Ishikawa (cell line): Measurements from ENCODE around the gene SLC24A3.

Experiments used
- CEBPB ChIP-seq: IDR thresholded peaks from 2 replicates; pipeline ENCODE4 v1.6.1; 2012
- CREB1 ChIP-seq: IDR thresholded peaks from 2 replicates; pipeline ENCODE4 v1.6.1; 2012; ENCODE audit warnings: low read depth
- EGR1 ChIP-seq: IDR thresholded peaks from 2 replicates; pipeline ENCODE4 v1.6.1; 2012
- EP300 ChIP-seq: IDR thresholded peaks from 2 replicates; pipeline ENCODE4 v1.6.1; 2012; ENCODE audit warnings: borderline replicate concordance
- FOXM1 ChIP-seq: IDR thresholded peaks from 2 replicates; pipeline ENCODE4 v1.6.1; 2012; ENCODE audit warnings: low read depth, borderline replicate concordance
- NFIC ChIP-seq: IDR thresholded peaks from 2 replicates; pipeline ENCODE4 v1.6.1; 2012
- RAD21 ChIP-seq: IDR thresholded peaks from 2 replicates; pipeline ENCODE4 v1.6.1; 2012; ENCODE audit warnings: low read depth
- TAF1 ChIP-seq: IDR thresholded peaks from 2 replicates; pipeline ENCODE4 v1.6.1; 2012; ENCODE audit warnings: low read depth, mild to moderate bottlenecking
- TCF12 ChIP-seq: IDR thresholded peaks from 2 replicates; pipeline ENCODE4 v1.6.1; 2012; ENCODE audit warnings: low read depth
- TEAD4 ChIP-seq: IDR thresholded peaks from 2 replicates; pipeline ENCODE4 v1.6.1; 2012
- YY1 ChIP-seq: IDR thresholded peaks from 2 replicates; pipeline ENCODE4 v1.6.1; 2012; ENCODE audit warnings: low read depth
- ZBTB7A ChIP-seq: IDR thresholded peaks from 2 replicates; pipeline ENCODE4 v1.6.1; 2012; ENCODE audit warnings: low read depth
- TF ChIP-seq, protein P1 (sequence below): IDR thresholded peaks from 2 replicates; pipeline ENCODE4 v1.6.1; 2012
- TF ChIP-seq, protein P2 (sequence below): IDR thresholded peaks from 2 replicates; pipeline ENCODE4 v1.6.1; 2012
- TF ChIP-seq, protein P3 (sequence below): IDR thresholded peaks from 2 replicates; pipeline ENCODE4 v1.6.1; 2012; ENCODE audit warnings: low read depth, mild to moderate bottlenecking

SLC24A3 gene

DNA sequence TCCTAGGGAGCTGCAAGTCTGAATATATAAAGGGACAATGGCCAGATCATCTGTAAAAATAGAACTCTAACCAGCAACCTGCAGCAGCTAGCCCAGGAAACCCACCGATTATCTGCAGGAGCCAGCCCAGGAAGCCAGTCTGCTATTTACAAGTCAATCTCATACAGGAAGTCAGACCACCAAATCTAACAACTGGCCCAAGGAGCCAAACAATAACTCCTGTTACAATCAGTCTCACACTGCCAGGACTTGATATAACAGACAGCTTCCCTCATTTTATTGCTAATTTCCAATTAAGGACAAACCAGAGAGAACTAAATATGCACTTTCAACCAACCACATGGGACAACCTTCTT lies 531.2 kb downstream of the SLC24A3 start:
- TF ChIP-seq TEAD4 (no peak), TAF1 (no peak), EGR1 (no peak), YY1 (no peak)
- TF ChIP-seq, protein P1, sequence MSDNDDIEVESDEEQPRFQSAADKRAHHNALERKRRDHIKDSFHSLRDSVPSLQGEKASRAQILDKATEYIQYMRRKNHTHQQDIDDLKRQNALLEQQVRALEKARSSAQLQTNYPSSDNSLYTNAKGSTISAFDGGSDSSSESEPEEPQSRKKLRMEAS, result no peak

DNA sequence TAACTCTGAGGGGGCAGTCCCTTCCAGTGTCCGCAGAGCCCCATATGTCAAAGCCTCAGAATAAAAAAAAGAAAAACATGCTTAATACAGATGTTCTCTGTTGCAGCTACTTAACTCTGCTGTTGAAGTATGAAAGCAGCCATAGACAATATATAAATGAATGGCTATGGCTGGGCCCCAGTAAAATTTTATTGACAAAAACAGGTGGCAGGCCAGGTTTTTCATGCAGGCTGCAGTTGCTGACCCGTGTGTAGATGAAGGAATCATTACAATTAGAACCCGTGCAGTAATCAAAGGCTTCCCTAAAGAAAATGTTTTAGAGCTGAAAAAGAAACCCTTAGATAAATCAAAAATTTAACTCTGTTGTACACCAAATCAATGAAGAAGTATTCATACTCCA lies 532.7 kb downstream of the SLC24A3 start:
- TF ChIP-seq EP300 (no peak), CEBPB (no peak), YY1 (no peak), TAF1 (no peak), NFIC (no peak), CREB1 (no peak), RAD21 (no peak), ZBTB7A (no peak), EGR1 (no peak), FOXM1 (no peak), TCF12 (no peak), TEAD4 (no peak)
- TF ChIP-seq, protein P1, result no peak
- TF ChIP-seq, protein P2, sequence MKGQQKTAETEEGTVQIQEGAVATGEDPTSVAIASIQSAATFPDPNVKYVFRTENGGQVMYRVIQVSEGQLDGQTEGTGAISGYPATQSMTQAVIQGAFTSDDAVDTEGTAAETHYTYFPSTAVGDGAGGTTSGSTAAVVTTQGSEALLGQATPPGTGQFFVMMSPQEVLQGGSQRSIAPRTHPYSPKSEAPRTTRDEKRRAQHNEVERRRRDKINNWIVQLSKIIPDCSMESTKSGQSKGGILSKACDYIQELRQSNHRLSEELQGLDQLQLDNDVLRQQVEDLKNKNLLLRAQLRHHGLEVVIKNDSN, result no peak
- TF ChIP-seq, protein P3, sequence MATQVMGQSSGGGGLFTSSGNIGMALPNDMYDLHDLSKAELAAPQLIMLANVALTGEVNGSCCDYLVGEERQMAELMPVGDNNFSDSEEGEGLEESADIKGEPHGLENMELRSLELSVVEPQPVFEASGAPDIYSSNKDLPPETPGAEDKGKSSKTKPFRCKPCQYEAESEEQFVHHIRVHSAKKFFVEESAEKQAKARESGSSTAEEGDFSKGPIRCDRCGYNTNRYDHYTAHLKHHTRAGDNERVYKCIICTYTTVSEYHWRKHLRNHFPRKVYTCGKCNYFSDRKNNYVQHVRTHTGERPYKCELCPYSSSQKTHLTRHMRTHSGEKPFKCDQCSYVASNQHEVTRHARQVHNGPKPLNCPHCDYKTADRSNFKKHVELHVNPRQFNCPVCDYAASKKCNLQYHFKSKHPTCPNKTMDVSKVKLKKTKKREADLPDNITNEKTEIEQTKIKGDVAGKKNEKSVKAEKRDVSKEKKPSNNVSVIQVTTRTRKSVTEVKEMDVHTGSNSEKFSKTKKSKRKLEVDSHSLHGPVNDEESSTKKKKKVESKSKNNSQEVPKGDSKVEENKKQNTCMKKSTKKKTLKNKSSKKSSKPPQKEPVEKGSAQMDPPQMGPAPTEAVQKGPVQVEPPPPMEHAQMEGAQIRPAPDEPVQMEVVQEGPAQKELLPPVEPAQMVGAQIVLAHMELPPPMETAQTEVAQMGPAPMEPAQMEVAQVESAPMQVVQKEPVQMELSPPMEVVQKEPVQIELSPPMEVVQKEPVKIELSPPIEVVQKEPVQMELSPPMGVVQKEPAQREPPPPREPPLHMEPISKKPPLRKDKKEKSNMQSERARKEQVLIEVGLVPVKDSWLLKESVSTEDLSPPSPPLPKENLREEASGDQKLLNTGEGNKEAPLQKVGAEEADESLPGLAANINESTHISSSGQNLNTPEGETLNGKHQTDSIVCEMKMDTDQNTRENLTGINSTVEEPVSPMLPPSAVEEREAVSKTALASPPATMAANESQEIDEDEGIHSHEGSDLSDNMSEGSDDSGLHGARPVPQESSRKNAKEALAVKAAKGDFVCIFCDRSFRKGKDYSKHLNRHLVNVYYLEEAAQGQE, result no peak

DNA sequence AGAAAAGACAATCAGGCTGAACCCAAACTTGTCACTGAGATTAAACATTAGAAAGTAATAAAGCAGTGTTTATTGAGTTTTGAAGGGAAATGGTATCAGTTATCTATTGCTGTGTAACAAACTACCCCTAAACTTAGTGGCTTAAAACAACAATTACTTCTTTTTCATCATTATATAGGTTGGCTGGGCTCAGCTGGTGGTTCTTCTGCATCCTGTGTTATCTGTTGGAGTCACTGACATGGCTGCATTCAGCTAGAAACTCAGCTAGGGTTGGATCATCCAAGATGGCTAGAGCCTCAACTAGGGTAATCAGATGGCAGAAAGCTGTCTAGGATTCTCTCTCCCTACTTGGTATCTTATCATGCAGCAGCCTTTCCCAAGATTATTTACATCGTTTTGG lies 533.1 kb downstream of the SLC24A3 start:
- TF ChIP-seq CEBPB, result no peak
- TF ChIP-seq, protein P3, result no peak
- no peak for TF ChIP-seq TEAD4
- no peak for TF ChIP-seq EP300
- TF ChIP-seq EGR1, result no peak
- TF ChIP-seq, protein P1, result no peak
- no peak for TF ChIP-seq NFIC
- TF ChIP-seq, protein P2, result no peak
- no peak for TF ChIP-seq CREB1
- no peak for TF ChIP-seq TCF12
- TF ChIP-seq YY1, result no peak
- TF ChIP-seq RAD21, result no peak
- no peak for TF ChIP-seq ZBTB7A
- no peak for TF ChIP-seq TAF1
- no peak for TF ChIP-seq FOXM1

DNA sequence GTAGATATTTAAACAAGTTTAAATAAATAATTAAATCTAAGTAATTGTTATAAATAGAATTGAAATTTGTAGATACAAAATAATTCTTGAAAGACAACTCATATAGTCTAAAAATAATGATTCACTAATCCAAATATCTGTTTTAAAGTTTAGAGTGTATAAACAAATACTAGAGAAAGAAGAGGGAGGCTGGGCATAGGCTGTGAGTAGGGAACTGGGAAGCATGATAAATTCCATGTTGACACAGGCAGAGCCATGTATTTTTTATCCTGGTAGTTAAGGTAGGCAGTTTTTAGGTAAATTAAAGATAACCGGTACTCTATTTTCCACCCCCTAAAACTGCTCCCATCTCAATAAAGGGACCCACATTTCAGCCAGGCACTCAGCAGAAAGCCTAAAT lies 534.0 kb downstream of the SLC24A3 start:
- TF ChIP-seq EP300, result no peak
- TF ChIP-seq TCF12, result no peak
- no peak for TF ChIP-seq NFIC
- no peak for TF ChIP-seq ZBTB7A
- TF ChIP-seq EGR1, result no peak
- no peak for TF ChIP-seq YY1
- no peak for TF ChIP-seq CEBPB
- TF ChIP-seq, protein P2, result no peak
- TF ChIP-seq FOXM1, result no peak
- TF ChIP-seq, protein P1, result no peak
- TF ChIP-seq, protein P3, result no peak
- no peak for TF ChIP-seq CREB1
- no peak for TF ChIP-seq TAF1
- no peak for TF ChIP-seq TEAD4
- TF ChIP-seq RAD21, result no peak
